HG02798 (cell line): ENCODE measurements around the gene ZNF148.
A peak's percentile ranks its signal among the peaks of the same experiment; 100 is the strongest.
"Not testable (repeated sequence)": the region's sequence is repeated elsewhere in the genome, so short reads cannot be mapped to it uniquely, and the experiment has no call there.

Source experiments
- ATAC-seq: cut with Tn5 transposase; IDR thresholded peaks from one replicate; pipeline ENCODE4 v1.9.1; 2021; ENCODE audit warnings: mild to moderate bottlenecking; ENCODE audit not compliant: unreplicated experiment, poor library complexity

The ZNF148 gene

GRCh38 chr3:125374996-125375941, at the start of gene ZNF148:
Gene ZNF148 (minus strand): TSS chr3:125375325. CDS start chr3:125313640, 61,685 bp downstream.
- ATAC-seq: peak; percentile 95

- ATAC-seq: no peak
Observed at GRCh38 chr3:125418306-125418705, 43.2 kb upstream of the ZNF148 start.

GRCh38 chr3:125416235-125416634, 41.1 kb upstream of the ZNF148 start:
- no peak for ATAC-seq

- no peak for ATAC-seq
Observed at GRCh38 chr3:125414669-125415068, 39.5 kb upstream of the ZNF148 start.

- no peak for ATAC-seq
Observed at GRCh38 chr3:125410922-125411321, 35.8 kb upstream of the ZNF148 start.

- no peak for ATAC-seq
Observed at GRCh38 chr3:125406070-125406469, 30.9 kb upstream of the ZNF148 start.

GRCh38 chr3:125405515-125405914, 30.4 kb upstream of the ZNF148 start:
- not testable (repeated sequence) for ATAC-seq

GRCh38 chr3:125403789-125404188, 28.7 kb upstream of the ZNF148 start:
- ATAC-seq: no peak

GRCh38 chr3:125402639-125403038, 27.5 kb upstream of the ZNF148 start:
- ATAC-seq: no peak

GRCh38 chr3:125401402-125401801, 26.3 kb upstream of the ZNF148 start:
- ATAC-seq: no peak

- no peak for ATAC-seq
Observed at GRCh38 chr3:125398952-125399351, 23.8 kb upstream of the ZNF148 start.

- no peak for ATAC-seq
Observed at GRCh38 chr3:125395091-125395490, 20.0 kb upstream of the ZNF148 start.

- no peak for ATAC-seq
Observed at GRCh38 chr3:125394406-125394805, 19.3 kb upstream of the ZNF148 start.

GRCh38 chr3:125389282-125389681, 14.2 kb upstream of the ZNF148 start:
- no peak for ATAC-seq

GRCh38 chr3:125388369-125388768, 13.2 kb upstream of the ZNF148 start:
- not testable (repeated sequence) for ATAC-seq

GRCh38 chr3:125386811-125387210, 11.7 kb upstream of the ZNF148 start:
- ATAC-seq: no peak

GRCh38 chr3:125383744-125384143, 8.6 kb upstream of the ZNF148 start:
- no peak for ATAC-seq

- ATAC-seq: no peak
Observed at GRCh38 chr3:125382298-125382697, 7.2 kb upstream of the ZNF148 start.

GRCh38 chr3:125381743-125382142, 6.6 kb upstream of the ZNF148 start:
- ATAC-seq: no peak

- ATAC-seq: no peak
Observed at GRCh38 chr3:125381314-125381713, 6.2 kb upstream of the ZNF148 start.

- ATAC-seq: no peak
Observed at GRCh38 chr3:125379483-125379882, 4.4 kb upstream of the ZNF148 start.

GRCh38 chr3:125378762-125379161, 3.6 kb upstream of the ZNF148 start:
- no peak for ATAC-seq
